Fibroblast of lung (primary cell): ENCODE results near the gene EIF1. TPM values are rescaled to one million over a fixed set of nuclear protein-coding genes. Genes with fewer than 3 reads are reported as not detected.

Source experiments
- DNase-seq, 2 donors: peaks; one replicate each; pipeline versions ENCODE4 v3.0.0 to v3.0.0-alpha.2; 2010; ENCODE audit warnings: low read depth in 2 of 2
- H2AFZ ChIP-seq: 2 replicates; pipeline ENCODE4 v1.5.1; 2012; ENCODE audit warnings: low read length, control low read depth, inconsistent platforms
- H3K27ac ChIP-seq: 2 replicates; pipeline ENCODE4 v1.5.1; 2011; ENCODE audit warnings: low read length, control low read depth; ENCODE audit not compliant: insufficient read depth
- H3K27me3 ChIP-seq: 2 replicates; pipeline ENCODE4 v1.5.1; 2011; ENCODE audit warnings: mild to moderate bottlenecking, low read length; ENCODE audit not compliant: control insufficient read depth, insufficient read depth
- H3K36me3 ChIP-seq: 2 replicates; pipeline ENCODE4 v1.5.1; 2011; ENCODE audit warnings: low read length; ENCODE audit not compliant: control insufficient read depth, insufficient read depth
- H3K4me1 ChIP-seq: 2 replicates; pipeline ENCODE4 v1.5.1; 2011; ENCODE audit warnings: low read length; ENCODE audit not compliant: control insufficient read depth, insufficient read depth; ENCODE audit errors: extremely low read depth
- H3K4me2 ChIP-seq: 2 replicates; pipeline ENCODE4 v1.5.1; 2011; ENCODE audit warnings: low read length, control low read depth; ENCODE audit not compliant: insufficient read depth; ENCODE audit errors: extremely low read depth
- H3K4me3 ChIP-seq, 4 experiments: fragments of 200-600 bp in 1 of 4; sonication (generic) in 1 of 4; replicated peaks in 1 of 4; 2 replicates each; pipeline ENCODE4 v1.5.1; 2011 to 2016; ENCODE audit warnings: low read length in 4 of 4, low read depth in 3 of 4, mild to moderate bottlenecking in 3 of 4, control low read depth in 2 of 4, inconsistent platforms in 1 of 4, mixed read lengths in 1 of 4; ENCODE audit not compliant: insufficient read depth in 1 of 4; ENCODE audit errors: control extremely low read depth in 1 of 4
- H3K79me2 ChIP-seq: 2 replicates; pipeline ENCODE4 v1.5.1; 2012; ENCODE audit warnings: mild to moderate bottlenecking, low read length, inconsistent platforms; ENCODE audit not compliant: control insufficient read depth, insufficient read depth
- H3K9ac ChIP-seq: 2 replicates; pipeline ENCODE4 v1.5.1; 2011; ENCODE audit warnings: mild to moderate bottlenecking, low read length, control low read depth; ENCODE audit not compliant: insufficient read depth
- H3K9me3 ChIP-seq: 2 replicates; pipeline ENCODE4 v1.5.1; 2012; ENCODE audit warnings: low read depth, low read length; ENCODE audit not compliant: control insufficient read depth, insufficient read depth
- H4K20me1 ChIP-seq: 2 replicates; pipeline ENCODE4 v1.5.1; 2011; ENCODE audit warnings: low read length; ENCODE audit not compliant: control insufficient read depth, insufficient read depth; ENCODE audit errors: extremely low read depth
- CTCF ChIP-seq, 2 donors: IDR thresholded peaks in 1 of 2; conservative IDR thresholded peaks in 1 of 2; 1 replicate in 1 of 2; 2 replicates in 1 of 2; pipeline ENCODE4 v1.5.1; 2011 to 2012; ENCODE audit warnings: low read length in 2 of 2, control low read depth in 1 of 2, inconsistent platforms in 1 of 2, low read depth in 1 of 2, mild to moderate bottlenecking in 1 of 2
- EZH2 ChIP-seq: IDR thresholded peaks from 2 replicates; pipeline ENCODE4 v1.5.1; 2012; ENCODE audit warnings: low read length, control low read depth, mild to moderate bottlenecking; ENCODE audit errors: missing control alignments
- polyA plus RNA-seq, 2 donors: library from polyadenylated mRNA; depleted of rRNA in 1 of 2; stranded (reverse) in 1 of 2; unstranded in 1 of 2; fragments of >200 nt; gene quantifications; 2 replicates each; pipeline ENCODE4 v1.2.1, GENCODE V29; 2011 to 2012; ENCODE audit warnings: missing spikeins in 1 of 2
- total RNA-seq: library from RNA; depleted of rRNA; stranded (reverse); fragments of >200 nt; gene quantifications from 2 replicates; pipeline ENCODE4 v1.2.1, GENCODE V29; 2014

EIF1 gene
- total and polyA plus RNA-seq, 2 donors (not counting 1 experiment from before 2014, with no cell fraction given), result 145 to 256 TPM

GRCh38 chr17:41663451-41664171, 25.1 kb upstream of the EIF1 start:
- no peak for TF ChIP-seq CTCF (conservative IDR thresholded peaks at IDR 0.05 in 1 of 2, IDR thresholded peaks at IDR 0.05 in 1 of 2; ENCODE audit: low read depth in 1 of 2, low read length in 2 of 2)
- TF ChIP-seq EZH2, result no peak
- no peaks in the 10 kb centered on the region for H3K36me3 ChIP-seq
- no peak overlapping the region for H2AFZ ChIP-seq
- H3K27ac ChIP-seq, result no peak overlapping the region
- no peak overlapping the region for H3K4me2 ChIP-seq
- peaks cover 8% of the 10 kb centered on the region for H3K4me1 ChIP-seq
- no peak overlapping the region for H3K4me3 ChIP-seq
- H3K9ac ChIP-seq, result no peak overlapping the region
- no peaks in the 10 kb centered on the region for H3K79me2 ChIP-seq
- H4K20me1 ChIP-seq, result no peaks in the 10 kb centered on the region
- no peaks in the 10 kb centered on the region for H3K9me3 ChIP-seq
- no peaks in the 10 kb centered on the region for H3K27me3 ChIP-seq
- no peak for DNase-seq

GRCh38 chr17:41664172-41664457, 24.6 kb upstream of the EIF1 start:
- Histone ChIP-seq H3K4me1 (peaks cover 8% of the 10 kb centered on the region), H3K4me3 (no peak overlapping the region), H3K9ac (no peak overlapping the region), H3K27me3 (no peaks in the 10 kb centered on the region), H3K27ac (no peak overlapping the region), H4K20me1 (no peaks in the 10 kb centered on the region), H3K9me3 (no peaks in the 10 kb centered on the region), H2AFZ (no peak overlapping the region), H3K79me2 (no peaks in the 10 kb centered on the region), H3K4me2 (no peak overlapping the region), H3K36me3 (no peaks in the 10 kb centered on the region)
- no peak for DNase-seq
- TF ChIP-seq CTCF (conservative IDR thresholded peaks at IDR 0.05 in 1 of 2, IDR thresholded peaks at IDR 0.05 in 1 of 2; ENCODE audit: low read depth in 1 of 2, low read length in 2 of 2) (no peak), EZH2 (no peak)

GRCh38 chr17:41664587-41665565, 23.8 kb upstream of the EIF1 start:
- Histone ChIP-seq H3K79me2 (no peaks in the 10 kb centered on the region), H3K27me3 (no peaks in the 10 kb centered on the region), H4K20me1 (no peaks in the 10 kb centered on the region), H3K9ac (no peak overlapping the region), H2AFZ (peak overlapping the region; percentile 56), H3K36me3 (no peaks in the 10 kb centered on the region), H3K9me3 (no peaks in the 10 kb centered on the region), H3K4me2 (peak overlapping the region; percentile 61), H3K27ac (no peak overlapping the region), H3K4me3 (peak overlapping the region in 2 of 4 experiments; percentile 55 to 59), H3K4me1 (peaks cover 8% of the 10 kb centered on the region)
- DNase-seq, result no peak
- TF ChIP-seq CTCF (conservative IDR thresholded peaks at IDR 0.05 in 1 of 2, IDR thresholded peaks at IDR 0.05 in 1 of 2; ENCODE audit: low read depth in 1 of 2, low read length in 2 of 2), result no peak
- no peak for TF ChIP-seq EZH2
